GM19239 (cell line): Measurements from ENCODE around the gene REELD1.

Experiments used
- DNase-seq: peaks from one replicate; pipeline ENCODE4 v3.0.0; 2011; ENCODE audit warnings: low spot score; ENCODE audit not compliant: insufficient read length
- FAIRE-seq: peaks from 2 replicates; lab custom pipeline; 2011; peaks lifted over from hg19 to GRCh38; lab: Jason Lieb, UNC

The REELD1 gene

DNA sequence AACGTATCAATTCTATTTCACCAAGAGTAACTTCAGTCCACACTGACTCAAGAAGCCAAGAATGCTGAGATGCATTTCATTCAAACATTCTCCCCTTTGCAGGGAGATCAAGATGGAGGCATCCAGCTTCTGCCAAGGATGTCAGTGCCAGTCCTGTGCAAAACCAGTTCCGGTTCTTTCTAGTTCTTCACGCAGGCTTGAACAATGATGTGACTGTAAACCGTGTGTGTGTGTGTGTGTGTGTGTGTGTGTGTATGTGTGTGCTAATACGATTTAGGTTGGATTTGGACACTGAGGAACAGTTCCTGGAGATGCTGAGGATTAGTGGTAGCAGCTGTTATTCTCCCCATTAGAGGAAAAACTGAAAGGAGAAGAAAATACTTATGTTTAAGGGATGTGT, at the start of gene REELD1:
TSS of gene REELD1 (plus strand) at position 301 of the 400 bp plus-strand sequence. CDS start 2,415 bp downstream, outside the sequence.
- no peak for FAIRE-seq

DNA sequence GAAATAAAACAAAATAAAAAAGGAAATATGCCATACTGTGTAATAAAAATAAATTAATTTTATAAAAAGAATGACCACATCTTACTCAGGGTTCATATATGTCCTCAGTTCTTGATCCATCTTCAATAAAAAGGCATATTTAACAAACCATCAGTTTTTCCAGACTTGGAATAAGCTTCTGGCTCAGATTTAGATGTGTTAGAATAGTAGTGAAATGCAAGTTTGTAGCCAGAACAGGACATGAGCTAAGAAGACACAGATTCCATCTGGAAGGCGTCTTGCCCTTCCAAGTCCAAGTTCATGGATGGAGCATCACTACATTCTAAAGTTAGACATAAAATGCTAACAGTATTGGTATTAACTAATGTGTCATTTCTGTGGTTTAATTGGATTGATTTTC, 49.1 kb upstream of the REELD1 start:
- no peak for DNase-seq
- peak; percentile 72 for FAIRE-seq

More for the DNA sequence above, at the start of gene REELD1:
- DNase-seq: no peak

DNA sequence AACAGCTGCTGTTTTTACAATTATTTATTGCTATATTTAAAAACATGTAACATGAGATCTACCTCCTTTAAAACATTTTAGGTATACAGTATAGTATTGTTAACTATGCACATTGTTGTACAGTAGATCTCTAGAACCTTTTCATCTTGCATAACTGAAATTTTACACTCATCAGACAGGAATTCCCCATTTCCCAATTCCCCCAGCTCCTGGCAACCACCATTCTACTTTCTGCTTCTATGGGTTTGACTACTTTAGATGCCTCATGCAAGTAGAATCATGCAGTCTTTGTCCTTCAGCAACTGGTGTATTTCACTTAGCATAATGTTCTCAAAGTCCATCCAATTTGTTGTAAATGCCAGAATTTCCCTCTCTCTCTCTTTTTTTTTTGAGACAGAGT, 48.5 kb upstream of the REELD1 start:
- no peak for DNase-seq
- no peak for FAIRE-seq

DNA sequence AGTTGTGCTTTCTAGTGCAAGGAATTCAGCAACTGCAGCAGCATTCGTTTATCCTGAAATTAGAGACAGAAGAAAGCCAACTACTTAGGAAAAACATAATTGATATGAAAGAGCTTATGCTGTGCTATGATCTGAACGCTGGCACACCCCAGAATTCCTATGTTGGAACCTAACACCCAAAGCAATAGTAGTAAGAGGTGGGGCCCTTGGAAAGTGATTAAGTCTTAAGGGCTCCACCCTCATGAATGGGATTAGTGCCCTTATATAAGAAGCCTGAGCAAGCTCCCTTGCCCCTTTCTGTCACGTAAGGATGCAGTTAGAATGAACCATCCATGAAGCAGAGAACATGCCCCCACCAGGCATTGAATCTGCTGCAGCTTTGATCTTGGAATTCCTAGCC, 44.2 kb upstream of the REELD1 start:
- FAIRE-seq (no peak), DNase-seq (no peak)

DNA sequence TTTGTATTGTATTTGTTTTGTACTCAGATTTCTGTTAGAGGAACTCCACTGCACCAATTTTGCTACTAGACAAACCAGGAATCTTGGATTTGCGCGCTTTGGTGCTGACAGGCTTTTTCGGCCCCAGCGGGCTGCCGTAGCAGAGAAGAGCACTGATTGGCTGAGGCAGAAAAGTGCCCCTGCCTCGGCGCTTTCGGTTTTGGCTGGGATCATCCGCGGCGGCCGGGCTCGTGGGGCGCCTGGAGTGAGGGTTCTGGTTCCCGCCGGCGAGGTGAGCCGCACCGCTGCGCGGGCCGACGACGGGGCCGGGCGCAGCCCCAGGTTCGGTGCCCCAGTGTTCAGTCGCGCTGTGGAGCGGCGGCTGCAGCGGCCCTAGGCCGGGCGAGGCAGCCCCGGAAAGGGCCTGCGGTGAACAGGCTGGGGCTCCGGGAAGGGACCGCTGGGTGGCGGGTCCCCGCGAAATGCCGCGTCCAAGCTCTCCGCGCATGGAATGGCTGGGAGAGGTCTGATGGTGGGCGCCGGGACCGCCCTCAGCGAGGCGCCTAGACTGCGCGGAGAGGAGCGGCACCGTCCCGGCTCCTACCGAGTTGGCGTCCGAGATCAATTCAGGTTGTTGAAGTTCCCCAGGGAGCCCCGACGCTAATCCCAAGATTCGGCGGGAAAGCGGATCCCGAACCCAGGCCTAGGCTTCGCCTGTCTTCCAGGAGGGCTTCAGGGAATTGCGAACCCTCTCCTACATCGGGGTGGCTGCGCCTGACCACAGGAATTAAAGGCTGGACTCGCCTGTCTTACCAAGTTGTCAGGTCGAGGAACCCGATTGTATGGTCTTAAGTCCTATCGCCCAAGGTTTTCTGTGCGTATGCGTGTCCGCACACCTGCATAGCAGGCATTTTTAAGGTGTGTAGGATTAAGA, 38.5 kb upstream of the REELD1 start, which contains the start of gene LSM6:
TSS of gene LSM6 (plus strand) at position 178 of the 913 bp plus-strand sequence. CDS start 7,204 bp downstream, outside the sequence.
- peak; percentile 62 for DNase-seq
- peak; percentile 96 for FAIRE-seq

DNA sequence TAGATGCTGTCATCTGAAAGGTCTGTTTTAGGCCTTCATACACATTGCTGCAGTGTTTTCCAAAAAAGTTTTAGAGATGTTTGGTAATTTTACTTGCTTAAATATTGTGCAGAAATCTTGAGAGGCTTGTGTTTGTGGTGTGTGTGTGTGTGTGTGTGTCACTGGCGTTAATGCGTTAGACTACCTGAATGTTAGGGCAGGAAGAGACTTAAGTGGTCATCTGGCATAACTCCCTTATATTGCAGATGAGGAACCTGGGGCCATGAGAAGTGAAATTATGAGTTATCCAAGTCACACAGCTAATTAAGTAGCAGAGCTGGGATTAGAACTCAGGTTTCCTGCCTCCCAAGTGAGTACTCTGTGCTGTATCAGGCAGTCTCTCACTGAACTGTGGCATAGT, 37.4 kb upstream of the REELD1 start:
- peak; percentile 86 for FAIRE-seq
- DNase-seq: no peak

DNA sequence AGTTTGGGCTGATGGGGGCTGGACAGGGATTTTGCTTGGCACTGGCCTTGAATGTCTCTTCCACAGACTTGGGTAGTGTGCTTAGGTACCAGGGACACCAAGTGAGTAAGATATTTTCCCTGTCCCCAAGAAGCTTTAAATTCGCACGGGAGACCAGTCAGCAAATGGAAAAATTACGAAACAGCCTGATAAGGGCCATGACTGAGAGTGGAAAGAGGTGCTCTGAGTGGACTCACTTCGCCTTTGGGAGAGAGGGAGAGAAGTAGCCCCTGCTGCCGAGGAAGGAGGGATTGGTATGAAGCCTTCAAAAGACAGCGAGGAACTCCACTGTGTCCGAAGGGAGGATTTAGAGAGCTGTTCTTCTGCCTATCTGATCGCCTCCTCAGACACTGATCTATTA, 36.2 kb upstream of the REELD1 start:
- DNase-seq: no peak
- FAIRE-seq: no peak

DNA sequence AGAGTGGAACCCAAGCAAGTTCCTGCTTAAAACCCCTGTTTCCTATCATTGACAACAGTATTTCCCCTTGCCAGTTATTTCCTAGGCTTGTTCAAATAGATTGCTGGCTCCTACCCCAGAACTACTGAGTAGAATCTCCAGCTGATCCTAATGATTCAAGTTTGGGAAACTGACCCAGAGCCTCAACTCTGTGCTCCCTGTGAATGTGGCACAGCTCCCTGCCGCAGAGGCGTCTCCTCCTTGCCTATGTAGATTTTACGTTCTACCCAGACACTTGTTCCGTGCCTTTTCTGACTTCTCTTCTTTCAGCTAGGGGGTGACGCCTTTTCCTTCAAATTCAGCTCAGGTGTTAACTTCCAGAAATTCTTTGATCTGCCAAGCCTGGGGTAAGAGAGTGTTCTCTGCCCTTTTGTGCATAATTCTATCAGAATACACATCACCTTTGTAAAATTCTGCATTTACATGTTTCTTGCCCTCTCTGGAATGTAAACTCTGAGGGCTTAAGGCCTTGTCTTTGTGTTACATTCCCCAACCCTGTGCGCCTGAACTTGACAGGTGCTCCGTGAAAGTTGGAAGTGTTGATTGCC, 34.5 kb upstream of the REELD1 start:
- DNase-seq (no peak), FAIRE-seq (peak; percentile 73)

DNA sequence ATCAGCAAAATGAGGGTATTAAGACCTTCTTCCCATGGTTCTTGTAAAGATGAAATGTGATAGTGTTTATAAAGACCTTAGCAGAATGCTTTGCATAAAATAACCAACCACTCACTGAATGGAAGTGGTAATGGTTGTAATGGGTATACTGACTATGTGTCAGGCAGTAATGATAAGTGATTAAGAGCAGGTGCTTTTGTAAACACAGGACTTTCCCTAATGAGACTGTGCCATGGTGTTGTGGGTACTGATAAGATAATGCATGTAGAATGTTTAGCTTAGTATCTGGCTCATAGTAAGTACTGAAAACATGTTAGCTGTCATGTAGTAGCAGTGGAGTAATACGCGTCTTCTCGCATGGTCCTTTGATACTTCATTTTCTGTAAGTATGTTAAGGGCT, 31.9 kb upstream of the REELD1 start:
- no peak for DNase-seq
- FAIRE-seq: no peak

DNA sequence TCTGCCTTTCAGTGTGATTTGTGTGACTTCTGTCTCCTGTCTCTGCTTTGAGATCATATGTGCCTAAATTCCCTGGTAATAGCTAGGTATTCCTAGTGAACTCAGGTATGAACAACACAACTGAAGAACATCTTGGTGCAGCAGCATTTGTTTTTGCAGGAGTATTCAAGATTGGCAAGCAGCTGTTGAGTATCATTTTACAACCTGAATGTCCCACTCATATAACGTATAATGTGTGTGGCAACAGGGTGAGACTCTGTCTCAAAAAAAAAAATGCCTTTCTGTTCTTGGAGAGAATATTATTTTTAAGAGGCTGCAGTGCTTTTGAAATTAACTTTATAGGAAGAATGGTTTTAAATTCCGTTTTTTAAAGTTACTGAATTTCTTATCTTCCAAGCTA, 31.1 kb upstream of the REELD1 start:
- FAIRE-seq: peak; percentile 11
- no peak for DNase-seq

DNA sequence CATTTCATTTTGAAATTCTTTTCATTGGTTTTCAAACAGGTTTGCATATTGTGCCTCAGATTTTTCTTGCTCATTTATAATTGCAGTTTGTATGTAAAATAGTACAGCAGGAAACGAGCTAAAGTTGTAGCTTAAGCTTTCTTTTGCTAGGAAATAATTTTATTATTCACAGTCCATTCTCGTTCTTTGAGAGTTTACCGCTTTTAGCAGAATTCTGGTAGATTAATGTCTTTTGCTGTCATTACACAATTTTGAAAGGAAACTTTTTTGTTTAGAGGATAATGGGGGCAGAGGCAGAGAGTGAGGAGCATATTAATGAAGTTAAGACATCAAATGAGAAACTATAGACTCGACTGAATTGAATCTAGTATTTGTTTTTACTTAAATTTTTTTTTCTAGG, 28.3 kb upstream of the REELD1 start:
- FAIRE-seq (no peak), DNase-seq (no peak)

DNA sequence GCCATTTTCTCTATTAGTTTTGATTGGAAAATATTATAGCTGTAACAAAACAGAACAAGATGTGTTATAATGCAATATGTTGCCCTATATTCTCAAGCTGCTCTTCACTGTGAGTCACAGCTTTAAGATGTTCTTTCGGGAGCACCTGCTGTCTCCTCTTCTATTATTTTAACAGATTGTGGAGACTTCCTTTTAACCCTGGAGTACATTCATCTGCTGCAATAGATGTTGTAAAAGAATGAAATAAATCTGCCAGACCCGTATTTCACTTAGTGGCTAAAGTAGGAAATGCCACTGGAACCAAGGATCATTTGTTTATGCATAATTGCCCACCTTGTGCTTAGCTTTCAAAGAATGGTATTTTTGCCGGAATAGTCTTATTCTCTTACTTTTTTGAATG, 27.7 kb upstream of the REELD1 start:
- DNase-seq (no peak), FAIRE-seq (no peak)

DNA sequence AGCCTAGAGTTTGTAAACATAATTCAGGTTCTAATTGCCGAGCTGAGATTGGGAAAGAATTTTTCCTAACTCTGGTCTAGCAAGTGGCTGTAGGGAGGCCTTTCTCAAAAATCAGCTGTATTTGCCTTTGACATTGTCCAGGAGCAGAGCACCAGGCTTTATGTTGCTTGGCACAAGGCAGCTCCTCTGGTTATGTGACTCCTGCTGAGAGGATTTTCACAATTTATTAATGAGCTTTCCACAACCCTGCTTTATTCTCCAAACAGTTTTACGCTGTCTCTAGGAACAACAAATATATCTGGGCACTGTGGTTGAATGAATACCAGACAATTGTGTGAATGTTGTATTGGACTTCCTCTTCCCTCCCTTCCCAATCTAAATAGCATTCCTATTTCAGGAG, 23.9 kb upstream of the REELD1 start:
- DNase-seq: no peak
- FAIRE-seq: no peak

DNA sequence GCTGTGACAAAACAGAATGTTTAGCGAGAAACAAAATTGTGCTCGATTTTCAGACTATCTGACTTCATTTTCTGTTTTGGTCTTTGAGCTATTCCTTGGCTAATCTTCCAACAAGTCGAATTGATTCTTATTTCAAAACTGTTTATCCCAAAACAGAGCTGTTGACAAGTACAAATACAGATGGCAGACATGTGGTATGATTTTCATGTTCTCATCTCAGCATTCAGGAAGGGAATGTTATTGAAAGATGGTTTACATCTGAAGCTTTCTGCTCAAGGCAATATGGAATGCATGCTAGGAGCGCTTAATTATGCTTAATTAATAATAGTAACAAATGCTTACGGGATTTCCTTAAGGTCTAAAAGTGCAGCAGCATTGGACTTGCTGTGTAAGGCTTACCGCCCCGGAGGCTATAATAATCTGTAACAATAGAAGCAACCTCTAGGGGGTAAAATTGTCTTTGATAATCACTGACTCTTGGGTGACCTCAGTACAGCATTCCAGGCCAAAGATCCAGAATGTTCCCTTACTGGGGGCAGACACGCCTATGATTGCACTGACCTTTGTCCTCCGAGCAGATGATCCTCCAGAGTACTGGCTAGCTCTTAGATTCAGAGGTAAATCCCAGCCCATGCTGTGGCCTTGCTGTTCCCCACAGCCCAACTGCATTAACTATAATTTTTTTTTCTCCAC, 22.4 kb upstream of the REELD1 start:
- FAIRE-seq (no peak), DNase-seq (no peak)

DNA sequence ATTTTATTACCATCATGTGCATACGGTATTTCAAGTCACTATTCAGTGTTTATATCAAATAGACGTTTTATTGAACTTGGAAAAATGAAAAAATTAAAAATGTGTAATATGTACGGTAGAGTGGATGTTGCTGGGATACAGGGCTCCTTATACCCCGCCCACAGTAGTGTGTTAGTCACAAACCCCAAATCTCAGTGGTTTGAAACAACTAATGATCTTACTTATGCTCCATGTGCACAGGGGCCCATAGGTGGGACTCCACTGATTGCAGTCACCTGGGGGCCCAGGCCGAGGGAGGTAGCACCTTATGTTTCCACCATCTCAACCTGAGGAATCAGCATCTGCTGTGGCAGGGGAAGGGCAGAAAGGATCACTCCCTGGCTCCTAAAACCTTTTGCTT, 20.7 kb upstream of the REELD1 start:
- no peak for DNase-seq
- no peak for FAIRE-seq

DNA sequence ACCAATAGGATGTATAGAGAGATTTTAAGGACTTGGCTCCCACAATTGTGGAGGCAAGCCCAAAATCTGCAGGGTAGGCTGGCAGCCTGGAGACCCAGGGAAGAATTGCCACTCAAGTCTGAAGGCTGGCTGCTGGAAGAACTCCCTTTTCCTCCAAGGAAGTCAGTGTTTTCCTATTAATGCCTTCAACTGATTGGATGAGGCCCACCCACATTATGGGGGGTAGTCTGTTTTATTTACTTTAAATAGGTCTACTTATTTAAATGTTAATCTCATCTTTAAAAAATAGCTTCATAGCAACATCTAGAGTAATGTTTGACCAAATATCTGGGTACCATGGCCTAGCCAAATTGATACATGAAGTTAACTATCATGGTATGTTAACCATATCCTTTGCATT, 20.1 kb upstream of the REELD1 start:
- no peak for DNase-seq
- FAIRE-seq: no peak

DNA sequence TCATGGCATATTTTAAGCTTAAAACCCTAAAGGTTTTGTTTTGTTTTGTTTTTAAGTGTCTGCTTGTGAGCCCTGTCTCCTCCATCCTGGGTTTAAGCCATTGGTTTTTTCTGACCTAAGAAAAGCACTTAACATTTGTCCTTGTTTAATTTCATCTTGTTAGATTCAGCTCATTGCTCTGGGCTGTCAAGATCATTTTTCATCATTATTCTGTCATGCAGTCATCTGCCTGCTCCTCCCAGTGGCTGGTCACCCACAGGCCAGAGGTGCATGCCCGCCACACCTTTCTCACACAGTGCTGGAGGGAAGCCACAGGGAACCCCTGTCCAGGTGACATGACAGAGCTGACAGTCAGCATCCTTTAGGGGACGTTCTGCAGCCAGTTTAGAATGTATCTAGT, 11.7 kb upstream of the REELD1 start:
- DNase-seq (no peak), FAIRE-seq (no peak)

DNA sequence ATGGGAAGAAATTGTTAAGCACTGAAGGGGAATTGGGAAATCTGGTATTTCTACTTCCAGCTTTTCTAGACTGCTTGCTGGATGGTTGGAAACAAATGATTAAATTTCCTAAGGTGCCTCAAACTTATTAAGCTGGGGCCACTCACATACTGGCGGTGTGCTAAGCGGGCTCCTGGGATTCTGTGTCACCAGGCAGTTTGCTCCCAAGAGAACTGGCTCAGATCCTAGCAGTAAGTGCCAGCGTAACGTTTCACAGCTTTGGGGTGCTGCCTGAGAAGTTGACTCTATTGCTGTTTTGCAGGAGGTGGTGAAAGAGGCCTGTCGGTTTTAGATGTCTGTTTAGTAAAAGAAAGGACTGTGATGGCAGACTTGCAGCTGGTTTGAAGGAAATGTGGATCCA, 6.9 kb upstream of the REELD1 start:
- DNase-seq (no peak), FAIRE-seq (no peak)

DNA sequence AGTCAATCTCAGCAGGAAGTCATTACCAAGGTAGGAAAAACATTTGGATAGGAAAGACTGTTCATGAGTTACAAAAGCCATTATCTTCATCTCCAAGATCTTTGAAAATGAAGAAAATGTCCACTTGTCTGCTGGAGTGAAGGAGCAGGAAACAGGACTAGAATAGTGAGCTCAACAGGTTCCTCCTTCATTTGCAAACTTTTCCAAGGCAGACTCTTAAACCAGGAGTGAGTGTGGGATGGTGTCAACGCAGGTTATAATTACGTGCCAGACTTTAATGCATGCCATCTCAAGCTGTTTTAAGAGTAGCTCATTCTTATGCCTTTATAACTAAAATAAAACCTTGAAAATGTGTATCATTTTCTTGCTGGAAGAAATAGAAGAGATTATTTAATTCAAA, 3.4 kb upstream of the REELD1 start:
- FAIRE-seq: no peak
- no peak for DNase-seq

DNA sequence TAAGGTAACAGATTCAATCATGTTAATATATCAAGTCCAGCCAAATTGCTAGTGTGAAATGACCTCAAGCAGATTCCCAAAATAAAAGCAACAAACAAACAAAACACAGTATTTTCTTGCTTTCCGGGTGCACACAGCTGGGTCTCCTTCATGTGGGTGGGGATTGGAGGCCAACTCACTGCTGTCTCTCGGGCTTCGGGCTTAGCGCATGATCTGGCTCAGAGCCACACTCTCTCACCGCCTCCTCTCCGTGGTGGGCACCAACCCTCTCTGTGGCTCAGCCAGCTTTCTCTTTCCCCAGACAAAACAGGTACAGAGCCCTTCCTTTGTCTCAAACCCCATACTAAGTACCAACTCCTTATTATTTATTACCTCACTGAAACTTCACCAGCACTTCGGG, 2.9 kb upstream of the REELD1 start:
- FAIRE-seq (no peak), DNase-seq (no peak)

DNA sequence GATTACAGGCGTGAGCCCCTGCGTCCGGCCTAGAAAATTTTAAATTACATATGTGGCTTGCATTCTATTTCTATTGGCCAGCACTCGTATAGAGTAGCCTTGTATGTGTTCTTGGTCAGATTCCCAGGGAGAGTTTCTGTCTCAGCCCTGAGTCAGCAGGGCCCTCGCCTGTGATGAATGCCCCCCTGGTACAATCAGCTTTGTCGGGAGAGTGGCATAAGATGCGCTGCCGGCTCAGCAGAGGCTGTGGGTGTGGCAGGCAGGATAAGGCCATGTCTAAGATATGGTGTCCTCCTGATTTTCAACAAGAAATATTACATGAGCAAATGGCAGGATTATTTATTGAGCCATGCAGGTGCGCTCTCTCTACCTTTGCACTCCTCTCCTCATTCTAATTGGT, 1.6 kb upstream of the REELD1 start:
- FAIRE-seq (no peak), DNase-seq (no peak)
